Activated CD8-positive, alpha-beta memory T cell treated with anti-CD3 and anti-CD28 coated beads, Interleukin-2, amount 50 U/mL, for 4 hours (primary cell): ENCODE measurements around the gene GAD1.

Experiments used
- DNase-seq: peaks from one replicate; pipeline ENCODE4 v3.0.0-alpha.2; 2020

GAD1 gene

DNA sequence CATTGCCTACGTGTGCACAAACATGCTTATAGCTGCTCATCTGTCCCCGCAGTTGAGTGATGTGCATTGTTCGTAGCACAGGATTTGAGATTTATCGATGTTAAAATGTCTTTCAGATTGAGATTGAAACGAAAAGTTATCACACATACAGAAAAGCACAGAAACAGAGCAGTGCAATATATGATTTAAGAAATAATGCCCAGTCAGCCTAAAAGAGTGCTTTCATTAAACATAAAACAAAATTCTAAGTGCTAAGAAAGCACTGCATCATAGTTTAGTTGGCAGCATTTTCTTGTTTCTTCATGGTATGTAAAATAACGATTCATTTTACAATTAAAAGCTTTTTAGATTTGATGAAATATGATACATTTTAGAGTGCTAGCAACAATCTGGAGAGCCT, 80.4 kb downstream of the GAD1 start:
- DNase-seq, result no peak

DNA sequence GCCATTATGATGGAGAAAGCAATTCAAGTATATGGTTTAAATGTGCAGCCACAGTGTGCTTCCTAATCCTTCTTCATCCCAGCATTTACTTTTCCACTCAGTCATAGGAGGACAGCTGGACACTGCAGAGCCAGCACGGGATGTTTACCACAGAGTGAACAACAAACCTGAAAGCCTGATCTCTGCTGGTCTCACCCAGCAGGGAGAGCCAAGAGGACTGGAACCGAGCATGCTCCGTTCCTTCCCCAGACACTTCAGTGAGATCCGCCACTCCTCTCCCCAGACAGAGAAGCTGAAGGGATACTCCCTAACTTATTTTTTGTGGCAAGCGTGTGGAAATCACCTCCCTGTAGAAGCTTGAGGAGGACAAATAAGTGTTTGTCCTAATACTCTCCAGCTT, 89.2 kb downstream of the GAD1 start:
- DNase-seq, result no peak
